ENCODE measurements around the gene LYSMD4. TPM values are rescaled to one million over a fixed set of nuclear protein-coding genes. Genes with fewer than 3 reads are reported as not detected.

Gene LYSMD4
- total RNA-seq, 1 donor from 2014 or later: 13.2 TPM

DNA sequence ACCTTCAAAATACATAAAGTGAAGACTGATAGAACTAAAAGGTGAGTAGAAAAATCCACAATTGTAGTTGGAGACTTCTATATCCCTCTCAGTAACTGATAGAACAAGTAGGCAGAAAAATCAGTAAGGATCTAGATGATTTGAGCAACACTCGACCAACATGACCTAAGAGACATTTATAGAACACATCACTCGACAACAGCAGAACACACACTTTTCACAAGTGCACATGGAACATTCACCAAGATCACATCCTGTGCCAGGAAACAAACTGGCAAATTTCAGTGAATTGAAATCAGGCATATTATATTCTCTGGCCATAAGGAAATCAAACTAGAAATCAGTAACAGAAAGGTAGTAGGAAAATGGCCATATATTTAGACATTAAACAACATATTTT is 37.1 kb downstream of the LYSMD4 start:
- TF ChIP-seq, protein P1, sequence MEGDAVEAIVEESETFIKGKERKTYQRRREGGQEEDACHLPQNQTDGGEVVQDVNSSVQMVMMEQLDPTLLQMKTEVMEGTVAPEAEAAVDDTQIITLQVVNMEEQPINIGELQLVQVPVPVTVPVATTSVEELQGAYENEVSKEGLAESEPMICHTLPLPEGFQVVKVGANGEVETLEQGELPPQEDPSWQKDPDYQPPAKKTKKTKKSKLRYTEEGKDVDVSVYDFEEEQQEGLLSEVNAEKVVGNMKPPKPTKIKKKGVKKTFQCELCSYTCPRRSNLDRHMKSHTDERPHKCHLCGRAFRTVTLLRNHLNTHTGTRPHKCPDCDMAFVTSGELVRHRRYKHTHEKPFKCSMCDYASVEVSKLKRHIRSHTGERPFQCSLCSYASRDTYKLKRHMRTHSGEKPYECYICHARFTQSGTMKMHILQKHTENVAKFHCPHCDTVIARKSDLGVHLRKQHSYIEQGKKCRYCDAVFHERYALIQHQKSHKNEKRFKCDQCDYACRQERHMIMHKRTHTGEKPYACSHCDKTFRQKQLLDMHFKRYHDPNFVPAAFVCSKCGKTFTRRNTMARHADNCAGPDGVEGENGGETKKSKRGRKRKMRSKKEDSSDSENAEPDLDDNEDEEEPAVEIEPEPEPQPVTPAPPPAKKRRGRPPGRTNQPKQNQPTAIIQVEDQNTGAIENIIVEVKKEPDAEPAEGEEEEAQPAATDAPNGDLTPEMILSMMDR (IDR thresholded peaks at IDR 0.05; ENCODE audit: insufficient read depth, low read length, severe bottlenecking): no peak
- FAIRE-seq: no peak
- Histone ChIP-seq H3K36me3 (ENCODE audit: control insufficient read depth, insufficient read depth, low read length) (peaks cover 2% of the 10 kb centered on the region), H3K4me3 (ENCODE audit: low read depth, low read length) (no peak overlapping the region), H3K27me3 (ENCODE audit: control insufficient read depth, insufficient read depth, low read length) (no peaks in the 10 kb centered on the region)
- no peak for DNase-seq (ENCODE audit: low read depth)

DNA sequence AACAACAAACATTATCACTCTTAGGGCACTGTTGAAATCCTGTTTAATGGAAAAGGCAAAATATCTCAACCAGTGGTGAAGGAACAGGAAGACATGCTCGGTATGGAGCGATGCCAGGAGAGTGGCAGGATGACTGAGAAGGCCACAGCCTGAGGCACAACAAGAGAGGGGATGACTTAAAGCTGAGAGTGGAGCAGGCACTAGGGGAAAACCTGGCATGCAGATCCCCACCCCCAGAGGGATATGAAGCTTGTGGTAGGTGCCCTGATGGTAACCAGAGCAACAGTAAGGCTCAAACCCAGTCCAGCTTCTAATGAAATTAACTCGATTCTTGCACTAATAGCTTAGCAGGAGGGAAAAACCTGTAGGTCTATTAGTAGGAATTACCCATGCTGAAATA is 40.4 kb downstream of the LYSMD4 start:
- H3K36me3 ChIP-seq (ENCODE audit: control insufficient read depth, insufficient read depth, low read length): peaks cover 2% of the 10 kb centered on the region
- no peak for FAIRE-seq
- TF ChIP-seq, protein P1 (IDR thresholded peaks at IDR 0.05; ENCODE audit: insufficient read depth, low read length, severe bottlenecking): no peak
- DNase-seq (ENCODE audit: low read depth): peak; percentile 14
- H3K27me3 ChIP-seq (ENCODE audit: control insufficient read depth, insufficient read depth, low read length): no peaks in the 10 kb centered on the region
- no peak overlapping the region for H3K4me3 ChIP-seq (ENCODE audit: low read depth, low read length)

DNA sequence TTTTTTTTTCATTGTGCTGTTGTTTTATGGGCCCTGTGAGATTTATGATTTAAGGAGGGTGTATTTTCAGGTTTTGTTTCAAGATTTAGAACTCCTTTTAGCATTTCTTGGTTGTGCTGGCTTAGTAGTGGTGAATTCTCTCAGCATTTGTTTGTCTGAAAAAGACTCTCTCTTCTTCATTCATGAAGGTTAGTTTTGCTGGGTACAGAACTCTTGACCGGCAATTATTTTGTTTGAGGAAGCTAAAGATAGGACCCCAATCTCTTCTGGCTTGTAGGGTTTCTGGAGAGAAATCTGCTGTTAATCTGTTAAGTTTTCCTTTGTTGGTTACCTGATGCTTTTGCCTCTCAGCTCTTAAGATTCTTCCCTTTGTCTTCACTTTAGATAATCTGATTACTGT is 46.9 kb downstream of the LYSMD4 start:
- Histone ChIP-seq H3K4me3 (ENCODE audit: low read depth, low read length) (no peak overlapping the region), H3K27me3 (ENCODE audit: control insufficient read depth, insufficient read depth, low read length) (no peaks in the 10 kb centered on the region), H3K36me3 (ENCODE audit: control insufficient read depth, insufficient read depth, low read length) (no peaks in the 10 kb centered on the region)
- DNase-seq (ENCODE audit: low read depth): no peak
- TF ChIP-seq, protein P1 (IDR thresholded peaks at IDR 0.05; ENCODE audit: insufficient read depth, low read length, severe bottlenecking): no peak
- FAIRE-seq: no peak

DNA sequence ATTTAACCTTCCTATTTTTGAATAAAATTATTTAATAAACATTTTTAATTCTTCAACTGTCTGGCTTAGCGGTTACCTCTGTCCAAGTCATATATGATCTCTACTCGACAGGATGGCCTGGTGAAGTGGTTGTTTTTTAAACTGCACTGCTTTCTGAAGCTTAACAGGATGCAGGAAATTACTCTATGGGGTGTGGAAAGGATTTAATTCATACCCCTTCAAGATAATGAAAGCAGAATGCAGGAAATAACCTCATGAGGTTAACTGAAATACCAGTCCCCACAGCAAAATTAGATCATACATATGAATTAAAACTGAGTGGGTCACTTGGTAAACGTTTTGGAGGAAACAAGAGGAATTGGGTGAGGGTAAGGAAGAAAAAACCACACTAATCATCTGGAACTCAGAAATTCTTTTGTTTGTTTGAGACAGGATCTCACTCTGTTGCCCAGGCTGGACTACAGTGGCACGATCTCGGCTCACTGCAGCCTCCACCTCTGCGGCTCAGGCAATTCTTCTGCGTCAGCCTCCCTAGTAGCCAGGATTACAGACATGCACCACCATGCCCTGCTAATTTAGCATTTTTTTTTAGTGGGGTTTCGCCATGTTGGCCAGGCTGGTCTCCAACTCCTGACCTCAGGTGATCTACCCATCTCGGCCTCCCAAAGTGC is 50.1 kb downstream of the LYSMD4 start:
- FAIRE-seq (no peak), DNase-seq (ENCODE audit: low read depth) (peak; percentile 25)
- Histone ChIP-seq H3K36me3 (ENCODE audit: control insufficient read depth, insufficient read depth, low read length) (peaks cover 2% of the 10 kb centered on the region), H3K27me3 (ENCODE audit: control insufficient read depth, insufficient read depth, low read length) (no peaks in the 10 kb centered on the region), H3K4me3 (ENCODE audit: low read depth, low read length) (no peak overlapping the region)
- TF ChIP-seq, protein P1 (IDR thresholded peaks at IDR 0.05; ENCODE audit: insufficient read depth, low read length, severe bottlenecking): no peak

DNA sequence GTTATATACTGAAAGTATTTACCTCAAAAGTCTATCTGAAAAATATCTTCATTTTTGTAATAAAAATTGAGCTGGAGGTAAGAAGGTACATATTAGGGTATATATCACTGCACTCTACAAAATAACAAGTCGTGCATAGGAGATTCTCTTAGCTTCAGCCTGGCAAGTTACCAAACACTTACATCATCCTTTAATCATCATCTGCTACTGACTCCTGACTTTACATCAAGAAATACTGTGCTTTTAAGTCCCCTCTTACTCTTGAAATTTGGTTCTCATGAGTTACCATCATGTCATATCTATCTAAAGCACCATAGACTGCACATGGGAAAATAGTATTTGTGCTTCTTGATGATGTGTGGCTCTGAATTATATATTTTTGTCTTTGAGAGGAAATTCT is 50.8 kb downstream of the LYSMD4 start:
- peaks cover 2% of the 10 kb centered on the region for H3K36me3 ChIP-seq (ENCODE audit: control insufficient read depth, insufficient read depth, low read length)
- peak; percentile 90 for DNase-seq (ENCODE audit: low read depth)
- no peak for FAIRE-seq

More for the DNA sequence above, 50.8 kb downstream of the LYSMD4 start:
- TF ChIP-seq, protein P1 (IDR thresholded peaks at IDR 0.05; ENCODE audit: insufficient read depth, low read length, severe bottlenecking): no peak
- no peak overlapping the region for H3K4me3 ChIP-seq (ENCODE audit: low read depth, low read length)
- no peaks in the 10 kb centered on the region for H3K27me3 ChIP-seq (ENCODE audit: control insufficient read depth, insufficient read depth, low read length)
